NCI-H526 (cell line): ENCODE measurements around the gene ARFGAP3.

Experiments used
- DNase-seq, 2 experiments: peaks; one replicate each; lab custom pipeline; 2025; lab: John Stamatoyannopoulos, UW

The ARFGAP3 gene

GRCh38 chr22:42863349-42863961 is 6.4 kb upstream of the ARFGAP3 start:
- no peak for DNase-seq

GRCh38 chr22:42862045-42862734 is 5.1 kb upstream of the ARFGAP3 start:
- DNase-seq = no peak

DNA sequence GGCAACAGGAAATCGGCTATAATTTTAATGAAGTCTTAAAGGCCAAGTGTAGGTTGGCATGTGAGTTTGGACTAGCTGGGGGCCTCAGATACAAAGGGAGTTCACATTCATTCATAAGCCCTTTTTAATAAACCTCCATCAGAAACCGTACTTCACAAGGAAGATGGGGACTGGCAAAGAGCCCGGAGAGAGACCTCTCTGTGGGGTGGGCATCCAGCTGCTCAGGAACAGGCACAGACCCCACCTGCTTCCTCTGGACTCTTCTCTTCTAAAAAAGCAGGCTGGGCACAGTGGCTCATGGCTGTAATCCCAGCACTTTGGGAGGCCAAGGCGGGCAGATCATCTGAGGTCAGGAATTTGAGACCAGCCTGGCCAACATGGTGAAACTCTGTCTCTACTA is 3.9 kb upstream of the ARFGAP3 start:
- DNase-seq = no peak

DNA sequence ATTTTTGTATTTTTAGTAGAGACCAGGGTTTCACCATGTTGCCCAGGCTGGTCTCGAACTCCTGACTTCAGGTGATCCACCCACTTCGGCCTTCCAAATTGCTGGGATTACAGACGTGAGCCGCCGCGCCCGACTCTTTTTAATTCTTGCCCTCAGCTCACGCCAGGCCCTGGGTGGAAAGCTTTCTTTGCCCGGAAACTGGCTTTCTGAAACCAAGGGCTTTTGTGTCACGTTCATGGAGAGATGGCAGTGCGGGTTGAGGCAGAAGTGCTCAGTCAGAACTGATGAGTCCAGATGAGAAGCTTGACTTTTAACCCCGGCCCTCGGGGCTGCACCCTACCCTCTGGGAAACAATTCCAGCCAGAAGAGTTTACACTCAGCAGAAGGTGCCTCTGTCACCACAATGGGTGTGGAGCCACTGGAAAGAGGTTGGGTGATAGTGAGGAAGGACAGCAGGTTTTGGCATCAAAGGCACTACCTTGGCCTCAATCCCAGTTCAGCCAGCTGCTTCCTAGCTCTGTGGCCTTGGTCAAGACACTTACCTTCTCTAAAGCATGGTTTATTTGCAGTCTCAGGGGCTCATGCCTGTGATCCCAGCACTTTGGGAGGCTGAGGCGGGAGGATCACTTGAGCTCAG is 890 bp upstream of the ARFGAP3 start:
- no peak for DNase-seq

DNA sequence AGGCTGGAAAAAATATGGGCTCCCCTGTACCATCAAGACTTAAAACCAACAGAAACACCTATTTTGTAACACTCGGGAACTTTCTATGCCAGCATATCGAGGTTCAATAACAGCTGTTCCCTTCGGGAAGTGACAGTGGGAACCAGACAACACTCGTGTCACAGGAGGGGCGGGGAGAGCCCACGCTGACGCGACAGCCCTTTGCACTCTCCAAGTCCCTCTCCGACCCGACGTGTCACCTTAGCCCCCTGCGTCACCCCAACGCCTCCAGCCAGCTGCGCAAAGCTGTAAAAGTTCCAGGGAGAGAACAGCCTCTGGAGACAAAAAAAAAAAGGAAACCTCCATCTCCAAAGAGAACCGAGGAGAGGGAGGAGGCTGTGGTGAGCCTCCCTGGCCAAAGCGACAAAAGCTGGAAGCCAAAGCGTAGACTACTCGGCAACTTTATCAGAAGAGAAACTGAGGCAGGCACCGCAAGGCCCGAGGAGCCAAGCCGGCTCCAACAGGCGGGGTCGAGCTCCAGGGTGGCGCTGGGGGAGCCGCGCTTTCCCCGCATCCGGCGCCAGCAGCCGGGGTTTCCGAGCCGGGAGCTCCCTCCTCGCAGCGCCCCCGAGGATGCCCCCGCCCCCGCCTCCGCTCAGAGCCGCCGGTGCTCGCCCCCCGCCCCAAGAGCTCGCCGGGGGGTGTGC is 751 bp downstream of the ARFGAP3 start:
- DNase-seq = peak in 1 of 2 experiments; percentile 62

DNA sequence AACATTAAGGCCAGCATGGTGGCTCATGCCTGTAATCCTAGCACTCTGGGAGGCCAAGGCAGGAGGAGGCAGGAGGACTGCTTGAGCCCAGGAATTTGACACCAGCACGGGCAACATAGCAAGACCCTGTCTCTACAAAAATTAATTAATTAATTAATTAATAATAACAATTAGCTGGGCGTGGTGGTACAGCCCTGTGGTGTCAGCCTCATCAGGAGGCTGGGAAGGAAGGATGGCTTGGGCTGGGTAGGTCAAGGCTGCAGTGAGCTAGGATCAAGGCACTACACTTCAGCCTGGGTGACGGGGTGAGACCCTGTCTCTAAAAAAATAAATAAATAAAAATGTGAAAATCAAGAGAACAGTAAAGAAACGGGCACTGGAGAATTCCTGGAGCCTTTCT is 1.4 kb downstream of the ARFGAP3 start:
- no peak for DNase-seq

DNA sequence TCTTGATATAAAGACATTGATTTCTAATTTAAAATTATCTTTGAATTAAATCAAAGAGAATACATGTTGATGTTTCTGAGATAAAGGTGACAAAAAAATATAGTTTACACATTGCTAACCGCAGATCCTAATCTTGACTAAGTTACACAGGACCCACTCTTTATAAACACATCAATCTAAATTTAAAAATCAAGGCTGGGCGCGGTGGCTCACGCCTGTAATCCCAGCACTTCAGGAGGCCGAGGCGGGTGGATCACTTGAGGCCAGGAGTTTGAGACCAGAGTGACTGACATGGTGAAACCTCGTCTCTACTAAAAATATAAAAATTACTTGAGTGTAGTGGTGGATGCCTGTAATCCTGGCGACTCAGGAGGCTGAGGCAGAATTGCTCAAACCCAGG is 1.9 kb downstream of the ARFGAP3 start:
- DNase-seq = no peak

DNA sequence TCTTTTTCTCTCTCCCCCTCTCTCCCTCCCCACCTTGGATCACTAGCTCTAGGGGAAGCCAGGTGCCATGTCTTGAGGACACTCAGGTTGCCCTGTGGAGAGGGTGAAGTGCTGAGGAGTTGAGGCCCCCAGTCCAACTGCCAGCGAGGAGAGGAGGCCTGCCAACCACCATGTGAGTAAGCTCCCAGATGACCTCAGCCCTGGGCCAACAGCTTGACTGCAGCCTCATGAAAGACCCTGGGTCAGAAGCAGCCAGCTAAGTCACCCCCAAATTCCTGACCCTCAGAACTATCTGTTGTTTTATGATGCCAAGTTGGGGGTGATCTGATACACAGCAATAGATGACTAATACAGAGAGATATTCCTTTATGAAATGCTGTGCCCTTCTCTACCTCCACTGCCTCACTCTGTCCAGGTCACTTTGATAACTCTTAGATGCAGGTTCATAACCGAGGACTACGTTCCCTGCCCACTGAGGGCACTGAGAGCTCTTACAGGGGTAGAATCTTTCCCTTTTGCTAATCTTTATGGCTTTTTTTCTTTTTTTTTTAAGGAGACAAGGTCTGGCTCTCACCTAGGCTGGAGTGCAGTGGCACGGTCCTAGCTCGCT is 8.0 kb downstream of the ARFGAP3 start:
- no peak for DNase-seq

DNA sequence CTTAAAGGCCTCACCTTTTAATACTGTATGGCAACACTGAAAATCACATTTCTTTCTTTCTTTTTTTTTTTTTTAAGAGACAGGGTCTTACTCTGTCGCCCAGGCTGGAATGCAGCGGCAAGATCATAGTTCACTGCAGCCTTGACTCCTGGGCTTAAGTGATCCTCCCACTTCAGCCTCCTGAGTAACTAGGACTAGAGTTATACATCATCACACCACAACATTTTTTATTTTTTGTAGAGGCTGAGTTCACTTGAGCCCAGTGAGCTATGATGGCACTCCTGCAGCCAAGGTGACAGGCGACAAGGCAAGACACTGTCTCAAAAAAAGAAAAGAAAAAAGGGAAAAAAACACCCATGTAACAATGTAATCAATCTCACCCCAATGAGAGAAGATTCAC is 10.0 kb downstream of the ARFGAP3 start:
- no peak for DNase-seq

GRCh38 chr22:42844756-42845155 is 12.3 kb downstream of the ARFGAP3 start:
- DNase-seq = no peak

- DNase-seq = no peak
Observed at GRCh38 chr22:42842658-42843370, 14.3 kb downstream of the ARFGAP3 start.

GRCh38 chr22:42841444-42841843 is 15.6 kb downstream of the ARFGAP3 start:
- no peak for DNase-seq

GRCh38 chr22:42837556-42837955 is 19.5 kb downstream of the ARFGAP3 start:
- DNase-seq = no peak

GRCh38 chr22:42836026-42836425 is 21.0 kb downstream of the ARFGAP3 start:
- no peak for DNase-seq

DNA sequence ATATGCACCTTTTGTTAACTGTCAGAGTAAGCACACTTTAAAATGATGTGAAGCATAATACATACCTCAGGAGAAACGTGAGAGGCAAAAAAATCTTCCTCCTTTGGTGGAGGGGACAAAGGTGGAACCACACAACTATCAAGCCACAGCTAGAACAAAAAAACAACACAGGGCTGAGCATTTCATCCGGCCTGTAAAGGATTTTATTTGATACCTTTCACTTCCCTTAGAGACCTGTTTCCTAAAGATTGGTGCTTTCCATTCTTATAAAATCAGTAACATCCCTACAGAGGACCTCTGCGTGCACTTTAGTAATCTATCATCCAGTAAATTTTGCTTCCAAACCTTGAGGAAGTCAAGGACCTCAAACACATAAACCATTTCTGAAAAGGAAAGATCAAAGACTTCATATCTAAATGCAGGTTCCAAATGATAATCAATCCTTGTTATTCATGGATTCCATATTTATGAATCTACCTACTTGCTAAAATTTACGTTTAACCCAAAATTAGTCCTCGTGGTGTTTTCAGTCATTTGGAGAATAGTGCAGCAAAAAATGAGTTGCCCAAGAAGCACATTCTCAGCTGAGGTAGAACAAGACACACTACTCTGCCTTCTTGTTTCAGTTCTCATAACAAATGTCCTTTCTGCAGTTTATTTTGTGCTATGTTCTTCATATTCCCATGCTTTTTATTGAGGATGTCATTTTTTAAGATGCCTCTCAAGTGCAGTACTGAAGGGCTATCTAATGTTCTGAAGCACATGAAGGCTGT is 22.7 kb downstream of the ARFGAP3 start:
- DNase-seq = no peak

DNA sequence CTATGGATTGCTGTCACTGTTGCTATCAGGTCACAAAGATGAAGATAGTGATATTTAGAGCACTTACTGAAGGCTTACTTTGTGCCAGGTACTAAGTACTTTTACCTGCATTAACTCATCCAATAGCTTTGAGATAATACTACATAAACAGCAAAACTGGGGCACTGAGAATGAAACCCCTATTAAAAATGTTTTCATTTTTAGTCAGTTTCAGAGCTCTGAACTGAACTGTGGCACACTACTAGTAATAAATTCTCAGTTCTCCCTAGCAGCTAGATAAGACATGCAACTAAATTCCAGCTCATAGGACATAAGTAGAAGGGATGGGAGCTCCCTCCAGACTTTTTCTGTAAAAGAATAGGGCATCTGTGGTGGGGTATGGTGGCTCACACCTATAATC is 24.0 kb downstream of the ARFGAP3 start:
- DNase-seq = no peak

DNA sequence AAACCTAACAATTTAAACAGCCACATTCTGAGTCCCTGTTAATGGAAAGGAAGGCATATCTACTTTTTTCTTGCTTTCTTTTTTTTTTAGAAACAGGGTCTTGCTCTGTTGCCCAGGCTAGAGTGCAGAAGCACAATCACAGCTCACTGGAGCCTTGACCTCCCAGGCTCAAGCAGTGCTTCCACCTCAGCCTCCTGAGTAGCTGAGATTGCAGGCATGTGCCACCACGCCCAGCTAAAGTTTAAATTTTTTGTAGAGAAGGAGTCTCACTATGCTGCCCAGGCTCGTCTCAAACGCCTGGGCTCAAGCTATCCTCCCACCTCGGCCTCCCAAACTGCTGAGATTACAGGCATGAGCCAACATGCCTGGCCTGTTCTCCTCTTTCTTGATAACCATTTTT is 25.4 kb downstream of the ARFGAP3 start:
- DNase-seq = no peak

DNA sequence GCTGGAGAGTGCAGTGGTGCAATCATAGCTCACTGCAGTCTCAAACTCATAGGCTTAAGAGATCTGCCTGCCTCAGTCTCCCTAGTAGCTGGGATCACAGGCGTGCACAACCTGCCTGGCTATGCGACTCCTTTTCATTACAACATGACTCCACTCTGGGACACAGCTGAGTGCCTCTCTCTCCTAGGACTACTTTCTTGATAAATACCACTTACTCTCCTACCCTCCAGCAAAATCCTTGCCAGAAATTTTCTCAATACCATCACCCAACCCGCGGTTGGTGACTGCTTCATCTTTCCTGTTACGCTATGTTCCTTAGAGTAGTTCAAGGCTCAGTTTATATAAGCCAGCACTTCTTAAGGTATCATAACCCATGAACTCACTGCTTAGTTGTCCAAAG is 26.9 kb downstream of the ARFGAP3 start:
- no peak for DNase-seq

GRCh38 chr22:42829302-42829701 is 27.8 kb downstream of the ARFGAP3 start:
- DNase-seq = no peak

DNA sequence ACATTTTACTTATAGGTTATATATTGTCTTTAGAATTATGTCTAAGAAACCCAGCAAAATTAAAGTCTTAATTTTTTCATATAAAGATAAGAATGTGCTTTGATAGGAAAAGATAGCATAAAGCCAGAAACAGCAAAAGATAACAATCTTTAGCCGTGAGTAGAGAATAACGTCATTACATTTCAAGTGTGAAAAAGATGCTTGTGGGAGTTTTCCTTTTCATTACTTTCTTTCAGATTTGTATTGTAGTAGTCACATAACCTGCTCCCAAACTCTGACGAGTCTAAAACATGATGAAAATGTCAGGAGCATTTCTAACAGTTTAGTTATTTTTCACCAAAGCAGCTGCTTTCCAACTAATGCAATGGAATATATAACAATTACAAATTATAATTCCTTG is 31.3 kb downstream of the ARFGAP3 start:
- no peak for DNase-seq

- DNase-seq = no peak
Observed at GRCh38 chr22:42821386-42821785, 35.7 kb downstream of the ARFGAP3 start.
